Skeletal muscle tissue (tissue), 4 donors: Measurements from ENCODE around the gene MIEF2. TPM values are rescaled to one million over a fixed set of nuclear protein-coding genes. Genes with fewer than 3 reads are reported as not detected.
"Not testable (repeated sequence)": the region's sequence is repeated elsewhere in the genome, so short reads cannot be mapped to it uniquely, and the experiment has no call there.

ENCODE experiments used
- H3K27ac ChIP-seq: one replicate; pipeline ENCODE4 v1.7.0; 2013; ENCODE audit warnings: mild to moderate bottlenecking, low read depth, low read length, inconsistent platforms
- H3K27me3 ChIP-seq, 3 donors: one replicate each; pipeline ENCODE4 v1.7.0; 2013; ENCODE audit warnings: low read length in 3 of 3; ENCODE audit not compliant: control insufficient read depth in 3 of 3, insufficient read depth in 3 of 3
- H3K36me3 ChIP-seq, 3 donors: one replicate each; pipeline ENCODE4 v1.7.0; 2013; ENCODE audit warnings: low read length in 3 of 3; ENCODE audit not compliant: control insufficient read depth in 3 of 3, insufficient read depth in 3 of 3
- H3K4me1 ChIP-seq, 3 donors: one replicate each; pipeline ENCODE4 v1.7.0; 2013; ENCODE audit warnings: low read length in 3 of 3, mild to moderate bottlenecking in 3 of 3; ENCODE audit not compliant: control insufficient read depth in 3 of 3, insufficient read depth in 3 of 3
- H3K4me3 ChIP-seq, 3 donors: one replicate each; pipeline ENCODE4 v1.7.0; 2013; ENCODE audit warnings: low read length in 3 of 3
- H3K9ac ChIP-seq, 3 donors: one replicate each; pipeline ENCODE4 v1.7.0; 2013; ENCODE audit warnings: low read length in 3 of 3, mild to moderate bottlenecking in 3 of 3, moderate library complexity in 2 of 3, low read depth in 1 of 3
- H3K9me3 ChIP-seq, 3 donors: one replicate each; pipeline ENCODE4 v1.7.0; 2013; ENCODE audit warnings: low read length in 3 of 3; ENCODE audit not compliant: control insufficient read depth in 3 of 3
- total RNA-seq: library from RNA; depleted of rRNA; stranded (reverse); fragments of >200 nt; gene quantifications from one replicate; pipeline ENCODE4 v1.2.3, GENCODE V29; 2014
- donor health status: Osteomylitis.

Gene MIEF2, protein sequence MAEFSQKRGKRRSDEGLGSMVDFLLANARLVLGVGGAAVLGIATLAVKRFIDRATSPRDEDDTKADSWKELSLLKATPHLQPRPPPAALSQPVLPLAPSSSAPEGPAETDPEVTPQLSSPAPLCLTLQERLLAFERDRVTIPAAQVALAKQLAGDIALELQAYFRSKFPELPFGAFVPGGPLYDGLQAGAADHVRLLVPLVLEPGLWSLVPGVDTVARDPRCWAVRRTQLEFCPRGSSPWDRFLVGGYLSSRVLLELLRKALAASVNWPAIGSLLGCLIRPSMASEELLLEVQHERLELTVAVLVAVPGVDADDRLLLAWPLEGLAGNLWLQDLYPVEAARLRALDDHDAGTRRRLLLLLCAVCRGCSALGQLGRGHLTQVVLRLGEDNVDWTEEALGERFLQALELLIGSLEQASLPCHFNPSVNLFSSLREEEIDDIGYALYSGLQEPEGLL
- total RNA-seq: 23.0 TPM

DNA sequence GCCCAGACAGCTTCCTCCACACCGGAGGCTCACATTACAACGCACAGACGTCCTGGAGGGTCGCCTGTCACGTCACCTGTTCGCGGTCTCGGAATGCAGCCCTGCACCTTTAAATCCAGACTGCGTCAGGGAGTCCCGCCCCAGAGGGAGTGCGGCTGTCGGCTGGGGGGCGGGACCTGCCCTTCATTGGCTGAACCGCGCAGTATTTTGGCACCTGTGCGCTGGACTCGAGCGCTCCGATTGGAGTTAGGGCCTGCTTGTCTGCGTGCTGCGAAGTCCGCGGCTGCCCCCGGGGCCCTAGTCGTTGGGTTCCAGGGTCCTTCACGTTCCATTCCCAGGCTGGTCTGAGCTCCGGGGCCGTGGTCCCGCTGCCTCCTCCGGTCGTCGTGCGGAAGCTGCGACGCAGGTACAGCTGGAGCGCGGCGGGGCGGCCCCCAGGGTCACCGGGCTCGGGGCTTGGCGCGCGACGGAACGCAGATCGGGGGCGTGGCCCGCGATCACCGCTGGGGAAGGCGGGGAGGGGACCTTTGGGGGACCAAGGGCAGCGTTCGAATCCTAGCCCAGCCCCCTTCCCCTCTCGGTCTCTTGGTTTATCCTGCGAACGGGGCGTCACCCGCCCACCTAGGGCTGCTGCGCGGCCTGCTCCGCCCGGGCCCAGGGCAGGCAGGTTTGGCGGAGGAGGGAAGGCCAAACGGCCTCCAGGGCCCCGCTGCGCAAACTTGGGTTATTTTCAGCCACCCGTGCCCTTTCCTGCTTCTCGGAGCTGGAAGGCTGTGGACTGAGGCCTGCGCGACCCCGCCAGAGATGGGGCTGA, at the start of gene MIEF2:
Gene MIEF2, plus strand, starts transcription at position 331 of the 814 bp plus-strand sequence. CDS start 2,059 bp downstream, outside the sequence.
- peak within 1 kb of the TSS; percentile 85 to 93 (median 92) for H3K4me3 ChIP-seq
- H3K36me3 ChIP-seq: peaks cover 39 to 50% (median 41%) of the 10 kb centered on the region in 3 donors
- H3K27ac ChIP-seq: peak within 1 kb of the TSS; percentile 100
- H3K9ac ChIP-seq: peak within 1 kb of the TSS; percentile 98 to 100 (median 100)
- H3K4me1 ChIP-seq: peaks cover 72 to 82% (median 79%) of the 10 kb centered on the region in 3 donors
- no peaks in the 10 kb centered on the region for H3K27me3 ChIP-seq
- no peaks in the 10 kb centered on the region for H3K9me3 ChIP-seq

DNA sequence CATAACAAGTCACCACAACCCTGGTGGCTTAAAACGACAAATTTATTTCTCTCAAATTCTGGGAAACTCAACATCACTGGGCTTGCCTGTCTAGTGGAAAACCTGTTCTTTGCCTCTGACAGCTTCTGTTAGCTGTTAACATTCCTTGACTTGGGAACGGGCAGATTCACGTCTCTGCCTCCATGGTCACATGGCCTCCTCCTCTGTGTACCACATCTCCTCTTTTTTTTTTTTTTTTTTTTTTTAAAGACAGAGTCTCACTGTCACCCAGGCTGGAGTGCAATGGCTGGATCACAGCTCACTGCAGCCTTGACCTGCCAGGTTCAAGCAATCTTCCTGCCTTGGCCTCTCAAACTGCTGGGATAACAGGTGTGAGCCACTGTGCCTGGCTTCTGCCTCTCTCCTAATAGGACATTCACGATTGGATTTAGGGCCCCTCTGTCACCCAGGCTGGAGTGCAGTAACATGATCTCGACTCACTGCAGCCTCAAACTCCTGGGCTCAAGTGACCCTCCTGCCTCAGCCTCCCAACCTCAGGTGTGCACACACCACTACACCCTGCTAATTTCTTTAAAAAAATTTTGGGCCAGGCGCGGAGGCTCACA, 46.7 kb upstream of the MIEF2 start:
- no peak overlapping the region for H3K4me3 ChIP-seq
- H3K36me3 ChIP-seq: peaks cover 17 to 23% (median 21%) of the 10 kb centered on the region in 3 donors
- H3K9me3 ChIP-seq: no peaks in the 10 kb centered on the region
- no peak overlapping the region for H3K27ac ChIP-seq
- H3K27me3 ChIP-seq: no peaks in the 10 kb centered on the region
- peaks cover 7 to 11% (median 8%) of the 10 kb centered on the region in 3 donors for H3K4me1 ChIP-seq
- H3K9ac ChIP-seq: no peak overlapping the region

DNA sequence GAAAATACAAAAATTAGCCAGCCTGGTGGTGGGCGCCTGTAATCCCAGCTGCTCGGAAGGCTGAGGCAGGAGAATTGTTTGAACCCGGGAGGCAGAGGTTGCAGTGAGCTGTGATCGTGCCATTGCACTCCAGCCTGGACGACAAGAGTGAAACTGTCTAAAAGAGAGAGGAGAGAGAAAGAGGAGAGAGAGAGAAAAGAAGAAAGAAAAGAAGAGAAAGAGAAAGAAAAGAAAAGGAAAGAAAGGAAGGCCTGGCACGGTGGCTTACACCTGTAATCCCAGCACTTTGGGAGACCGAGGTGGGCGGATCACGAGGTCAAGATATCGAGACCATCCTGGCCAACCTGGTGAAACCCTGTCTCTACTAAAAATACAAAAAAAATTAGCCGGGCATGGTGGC, 43.6 kb upstream of the MIEF2 start:
- H3K36me3 ChIP-seq, H3K4me3 ChIP-seq, H3K9ac ChIP-seq, H3K27me3 ChIP-seq, H3K27ac ChIP-seq, H3K9me3 ChIP-seq: not testable (repeated sequence)
- H3K4me1 ChIP-seq: peaks cover 9 to 14% (median 12%) of the 10 kb centered on the region in 3 donors

DNA sequence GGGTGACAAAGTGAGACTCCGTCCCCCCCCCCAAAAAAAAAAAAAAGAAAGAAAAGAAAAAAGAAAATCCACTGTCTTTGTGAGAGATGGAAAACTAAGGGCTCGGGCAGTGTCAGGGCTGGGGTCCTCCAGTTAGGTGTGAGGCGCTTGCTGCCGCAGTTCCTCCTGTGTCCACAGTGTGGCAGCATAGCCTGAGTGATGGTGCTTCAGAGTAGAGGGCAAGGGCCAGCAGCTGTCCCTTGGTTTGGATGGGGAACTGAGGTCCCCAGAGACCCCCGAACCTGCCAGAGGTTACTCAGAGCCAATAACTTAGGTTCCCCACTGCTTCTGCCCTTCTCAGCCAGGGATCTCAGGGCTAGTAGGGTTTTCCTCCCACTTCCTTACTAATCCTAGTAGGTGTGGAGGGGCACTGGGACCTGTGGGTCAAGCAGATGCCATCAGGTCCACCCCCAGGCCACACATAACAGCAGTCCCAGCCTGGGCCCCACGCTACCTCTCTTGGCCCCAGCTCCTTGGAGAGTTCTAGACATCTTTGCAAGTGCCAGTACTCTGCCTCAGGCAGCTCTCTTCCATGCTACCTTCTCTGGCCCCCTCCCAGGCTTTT, 42.9 kb upstream of the MIEF2 start:
- Histone ChIP-seq H3K36me3 (no peaks in the 10 kb centered on the region), H3K27ac (peak overlapping the region; percentile 11), H3K9ac (no peak overlapping the region), H3K4me1 (peaks cover 9 to 14% (median 12%) of the 10 kb centered on the region in 3 donors), H3K9me3 (no peaks in the 10 kb centered on the region), H3K4me3 (no peak overlapping the region), H3K27me3 (no peaks in the 10 kb centered on the region)

DNA sequence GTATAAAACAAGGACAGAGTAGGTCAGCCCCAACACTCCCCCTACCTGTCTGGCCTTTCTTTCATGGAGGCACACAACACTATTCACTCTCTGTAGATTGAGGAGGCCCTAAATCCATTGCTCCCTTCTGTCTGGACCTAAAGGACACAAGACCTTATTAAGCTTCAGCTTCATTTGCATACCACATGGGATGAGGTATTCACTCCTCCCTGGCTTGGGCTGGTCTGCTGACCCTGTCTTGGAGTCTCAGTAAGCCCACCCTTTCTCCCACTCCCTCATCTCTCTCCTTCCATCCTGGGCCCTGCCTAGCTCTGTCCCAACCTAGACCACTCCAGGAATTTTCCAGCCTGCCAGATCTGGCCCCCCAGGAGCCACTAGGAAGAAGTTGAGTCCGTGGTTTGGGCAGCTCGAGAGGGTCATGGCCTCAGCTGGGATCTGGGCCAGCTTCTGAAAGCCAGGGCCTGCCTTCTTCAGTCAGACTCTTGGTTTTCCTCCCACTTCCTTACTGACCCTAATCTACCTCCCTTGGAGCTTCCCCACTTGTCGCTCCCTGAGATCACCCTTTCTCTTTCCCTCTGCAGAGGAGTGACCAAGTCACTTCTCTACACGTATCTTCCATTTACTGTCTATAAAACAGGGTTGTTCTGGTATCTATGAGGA, 41.6 kb upstream of the MIEF2 start:
- Histone ChIP-seq H3K36me3 (no peaks in the 10 kb centered on the region), H3K9me3 (no peaks in the 10 kb centered on the region), H3K4me3 (no peak overlapping the region), H3K9ac (peak overlapping the region in 1 of 3 donors; percentile 20), H3K4me1 (peaks cover 9 to 14% (median 12%) of the 10 kb centered on the region in 3 donors), H3K27me3 (no peaks in the 10 kb centered on the region), H3K27ac (no peak overlapping the region)

DNA sequence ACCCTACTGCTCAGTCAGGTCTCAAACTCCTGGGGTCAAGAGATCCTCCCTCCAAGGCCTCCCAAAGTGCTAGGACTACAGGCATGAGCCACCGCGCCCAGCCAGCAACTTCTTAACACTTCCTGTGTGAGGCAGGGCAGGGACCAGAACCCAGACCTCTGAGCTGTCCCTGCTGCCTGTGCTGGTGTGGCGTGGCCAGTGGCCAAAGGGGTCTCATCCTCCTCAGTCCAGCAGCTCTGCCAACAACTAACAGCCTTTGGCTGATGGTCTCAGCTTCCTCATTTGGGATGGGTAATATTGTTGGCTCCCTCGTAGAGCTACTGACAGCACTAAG, 36.4 kb upstream of the MIEF2 start:
- H3K27ac ChIP-seq: peak overlapping the region; percentile 76
- peaks cover 17 to 26% (median 21%) of the 10 kb centered on the region in 3 donors for H3K4me1 ChIP-seq
- no peak overlapping the region for H3K4me3 ChIP-seq
- H3K9me3 ChIP-seq: no peaks in the 10 kb centered on the region
- H3K36me3 ChIP-seq: no peaks in the 10 kb centered on the region
- H3K9ac ChIP-seq: peak overlapping the region in 2 of 3 donors; percentile 41 to 83
- H3K27me3 ChIP-seq: no peaks in the 10 kb centered on the region

DNA sequence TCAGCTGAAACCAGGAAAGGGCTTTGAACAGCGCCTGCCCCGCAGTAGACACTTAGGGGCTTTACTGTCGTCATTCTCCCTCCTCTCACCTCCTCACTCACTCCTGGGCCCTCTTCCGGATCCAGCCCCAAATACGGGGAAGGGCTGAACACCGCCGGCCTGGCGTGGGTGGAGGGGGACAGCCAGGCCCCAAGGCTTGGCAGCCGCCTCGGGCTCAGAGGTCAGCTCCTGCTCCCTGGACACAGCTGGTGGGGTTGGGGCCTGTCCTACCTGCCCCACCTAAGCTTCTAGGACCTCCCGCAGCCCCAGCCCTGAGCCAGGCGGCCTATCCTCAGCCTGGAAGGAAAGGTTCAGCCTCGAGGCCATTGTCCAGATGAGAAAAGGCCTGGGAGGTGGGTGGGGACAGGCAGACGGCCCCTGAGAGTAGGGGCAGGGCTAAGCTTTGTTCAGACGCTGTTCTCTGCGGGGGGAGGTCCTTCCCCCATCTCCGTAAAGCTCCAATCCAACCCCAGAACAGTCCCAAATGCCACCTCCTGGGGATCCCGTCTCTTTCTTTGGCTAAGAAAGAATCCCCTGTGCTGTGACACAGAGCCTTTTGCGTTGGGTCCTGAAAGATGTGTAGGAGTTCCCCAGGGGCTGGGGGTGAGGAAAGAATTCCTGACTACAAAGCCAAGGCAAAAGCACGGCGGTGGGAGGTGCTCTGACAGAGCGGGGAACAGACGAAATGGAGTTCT, 35.9 kb upstream of the MIEF2 start:
- Histone ChIP-seq H3K36me3 (no peaks in the 10 kb centered on the region), H3K27me3 (no peaks in the 10 kb centered on the region), H3K9ac (peak overlapping the region; percentile 41 to 83 (median 75)), H3K9me3 (no peaks in the 10 kb centered on the region), H3K4me1 (peaks cover 17 to 22% (median 21%) of the 10 kb centered on the region in 3 donors), H3K27ac (peak overlapping the region; percentile 76), H3K4me3 (peak overlapping the region; percentile 59 to 81 (median 70))

DNA sequence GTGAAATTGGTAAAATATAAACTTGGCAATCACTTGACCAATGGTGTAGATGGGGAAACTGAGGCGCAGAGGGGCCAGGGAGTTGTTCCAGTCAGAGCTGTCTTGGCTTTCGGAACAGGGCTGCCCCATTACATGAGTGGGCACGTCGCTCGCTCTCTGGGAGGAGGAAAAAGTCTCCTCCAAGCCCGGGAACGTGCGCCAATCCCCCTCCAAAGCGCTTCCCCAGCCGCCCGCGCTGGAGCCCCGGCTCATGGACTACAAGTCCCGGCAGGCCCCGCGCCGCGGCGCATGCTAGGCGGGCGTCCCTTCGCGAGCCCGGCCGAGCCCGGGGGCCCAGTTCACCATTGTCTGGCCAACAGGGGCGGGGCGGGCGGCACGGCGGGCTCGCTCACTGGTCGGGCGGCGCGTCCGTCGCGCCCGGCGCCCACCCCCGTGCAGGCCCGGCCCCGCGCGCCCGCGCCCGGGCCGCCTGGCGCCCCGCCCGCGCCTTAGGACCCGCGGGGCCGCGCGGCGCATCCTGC, 35.3 kb upstream of the MIEF2 start, which contains the start of gene LLGL1:
Gene LLGL1, plus strand, starts transcription at position 515 of the 521 bp plus-strand sequence. CDS start 48 bp downstream, outside the sequence.
- H3K4me3 ChIP-seq: peak within 1 kb of the TSS; percentile 76 to 88 (median 82)
- peak within 1 kb of the TSS; percentile 76 for H3K27ac ChIP-seq
- peaks cover 17 to 22% (median 21%) of the 10 kb centered on the region in 3 donors for H3K4me1 ChIP-seq

More for the DNA sequence above, 35.3 kb upstream of the MIEF2 start, which contains the start of gene LLGL1:
- H3K36me3 ChIP-seq: no peaks in the 10 kb centered on the region
- H3K9me3 ChIP-seq: no peaks in the 10 kb centered on the region
- H3K9ac ChIP-seq: peak within 1 kb of the TSS; percentile 81 to 90 (median 86)
- no peaks in the 10 kb centered on the region for H3K27me3 ChIP-seq
